SK-N-MC (cell line): ENCODE data around the gene ARSB.

ENCODE experiments used
- EZH2 ChIP-seq: fragments of 200-600 bp; sonication (generic); IDR thresholded peaks from one replicate; pipeline ENCODE4 v1.6.1; 2017; ENCODE audit warnings: antibody characterized with exemption
- POLR2AphosphoS5 ChIP-seq: IDR thresholded peaks from 2 replicates; pipeline ENCODE4 v1.6.1; 2012; ENCODE audit warnings: mild to moderate bottlenecking, low read depth, low read length, borderline replicate concordance

- no peak for TF ChIP-seq EZH2
- no peak for TF ChIP-seq POLR2AphosphoS5
Observed at GRCh38 chr5:78801413-78801812, 183.7 kb downstream of the ARSB start.
